Measurements from ENCODE around the gene SRBD1. TPM values are rescaled to one million over a fixed set of nuclear protein-coding genes. Genes with fewer than 3 reads are reported as not detected.

Gene SRBD1
- total and polyA plus RNA-seq, 2 of the 8 experiments (the other 6 are each of a cell fraction or from before 2014, with no cell fraction given) = 4.6 to 20.0 TPM

Small RNAs within 50 kb of the gene (small RNA-seq; reads per million reads assigned to genes)
- not detected for gene RN7SL414P (ENCODE audit: insufficient read depth)

Other genes with a start within 250 kb of the SRBD1 start
- gene PRKCE, start 40.4 kb upstream of the SRBD1 start, total RNA-seq (2021; fragmentation: NEBNext Ultra II Directional; extraction: Animal tissue kit (Norgen Biotek cat#: 25700)) = 1.5 and 2.1 TPM in 2 replicates
- gene PRKCE, start 40.4 kb upstream of the SRBD1 start, polyA plus RNA-seq (2011; rRNA removed) = 0.54 and 0.67 TPM in 2 replicates

Data from H1 (cell line).